ENCODE measurements around the gene CACNG7. TPM values are rescaled to one million over a fixed set of nuclear protein-coding genes. Genes with fewer than 3 reads are reported as not detected.
A peak's percentile ranks its signal among the peaks of the same experiment; 100 is the strongest.
"Not testable (repeated sequence)": the region's sequence is repeated elsewhere in the genome, so short reads cannot be mapped to it uniquely, and the experiment has no call there.

CACNG7 gene
- total and polyA plus RNA-seq, 2 donors (not counting 3 experiments of a cell fraction or from before 2014, with no cell fraction given), result 0.92 to 1.3 TPM

DNA sequence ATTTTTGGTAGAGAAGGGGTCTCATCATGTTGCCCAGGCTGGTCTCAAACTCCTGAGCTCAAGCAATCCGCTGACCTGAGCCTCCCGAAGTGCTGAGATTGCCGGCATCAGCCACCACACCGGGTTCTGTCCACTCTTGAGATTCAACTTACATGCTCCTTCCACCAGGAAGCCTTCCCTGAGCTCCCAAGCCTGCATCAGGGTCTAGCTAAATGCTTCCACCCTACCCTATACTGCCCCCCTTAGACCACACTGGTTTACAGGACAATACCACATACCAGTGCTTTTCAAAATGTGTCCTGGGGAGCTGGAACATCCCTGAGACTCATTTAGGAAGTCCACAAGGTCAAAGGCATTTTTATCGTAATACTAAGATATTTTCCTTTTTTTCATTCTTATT, 38.5 kb downstream of the CACNG7 start:
- BruUV-seq (replicated peaks), result no TSS peak
- no peak overlapping the region for H3K27ac ChIP-seq (ENCODE audit: insufficient read depth, low read depth, low read length)

DNA sequence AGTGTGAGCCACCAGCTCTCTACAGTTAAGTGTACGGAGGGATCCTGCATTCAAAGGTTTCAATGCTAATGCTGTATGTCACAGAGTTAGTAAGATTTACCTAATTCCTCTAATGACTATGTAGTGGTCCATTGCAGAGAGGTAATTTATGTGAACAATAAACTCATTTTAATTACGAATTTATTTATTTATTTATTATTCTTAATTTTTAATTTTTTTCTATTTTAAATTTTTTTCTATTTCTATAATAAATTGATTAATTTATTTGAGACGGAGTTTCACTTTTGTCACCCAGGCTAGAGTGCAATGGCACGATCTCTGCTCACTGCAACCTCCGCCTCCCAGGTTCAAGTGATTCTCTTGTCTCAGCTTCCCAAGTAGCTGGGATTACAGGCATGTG, 39.5 kb downstream of the CACNG7 start:
- H3K27ac ChIP-seq (ENCODE audit: insufficient read depth, low read depth, low read length); POLR2A ChIA-PET; BruUV-seq (replicated peaks); dilution Hi-C loops (cut with MboI; ENCODE audit: extremely low pct_ligation_motif_present, low sequenced_read_pairs); H3K9me1 ChIP-seq (replicated peaks; ENCODE audit: control insufficient read depth, extremely low read depth, insufficient read depth, low read length); H3K79me2 ChIP-seq (ENCODE audit: control insufficient read depth, insufficient read depth, low read length); H4K20me1 ChIP-seq (replicated peaks; ENCODE audit: control insufficient read depth, extremely low read depth, insufficient read depth, low read length); H2AFZ ChIP-seq (ENCODE audit: low read depth, low read length); H3K4me2 ChIP-seq (ENCODE audit: insufficient read depth, low read length); H3K9me3 ChIP-seq (replicated peaks; ENCODE audit: control insufficient read depth, insufficient read depth, low read length); FAIRE-seq; H3K4me1 ChIP-seq (ENCODE audit: control insufficient read depth, extremely low read depth, insufficient read depth, low read length); intact Hi-C loops (cut with micrococcal nuclease); DNase-seq (ENCODE audit: low read depth, low spot score); H3K9ac ChIP-seq (replicated peaks; ENCODE audit: extremely low read depth, insufficient read depth, low read length); H3K36me3 ChIP-seq (ENCODE audit: control insufficient read depth in 2 of 2, extremely low read depth in 1 of 2, insufficient read depth in 2 of 2, low read length in 2 of 2); H3K4me3 ChIP-seq (replicated peaks in 1 of 3; ENCODE audit: insufficient read depth in 1 of 3, low read depth in 1 of 3, low read length in 3 of 3): not testable (repeated sequence)
- CTCF ChIA-PET, result interaction anchor here (1.4 to 2.4 kb wide), 6 partner anchors 17 to 81 kb away, joined by 4 to 16 read pairs (median 8); no protein-coding TSS in a partner anchor
- H3K27me3 ChIP-seq (ENCODE audit: control insufficient read depth in 2 of 2, insufficient read depth in 2 of 2, low read length in 2 of 2), result peaks cover 5 to 16% of the 10 kb centered on the region in 2 experiments

More for the DNA sequence above, 38.5 kb downstream of the CACNG7 start:
- ChIA-PET CTCF (interaction anchor here (1.3 to 2.4 kb wide), 7 partner anchors 18 to 155 kb away, joined by 4 to 16 read pairs (median 7); no protein-coding TSS in a partner anchor), POLR2A (no interaction called here)
- dilution Hi-C loops (cut with MboI; ENCODE audit: extremely low pct_ligation_motif_present, low sequenced_read_pairs), result no loop called here
- FAIRE-seq (no peak), DNase-seq (ENCODE audit: low read depth, low spot score) (no peak)
- Histone ChIP-seq H3K9me3 (replicated peaks; ENCODE audit: control insufficient read depth, insufficient read depth, low read length) (no peaks in the 10 kb centered on the region), H3K4me1 (ENCODE audit: control insufficient read depth, extremely low read depth, insufficient read depth, low read length) (no peaks in the 10 kb centered on the region), H3K36me3 (ENCODE audit: control insufficient read depth in 2 of 2, extremely low read depth in 1 of 2, insufficient read depth in 2 of 2, low read length in 2 of 2) (no peaks in the 10 kb centered on the region), H3K4me2 (ENCODE audit: insufficient read depth, low read length) (no peak overlapping the region), H4K20me1 (replicated peaks; ENCODE audit: control insufficient read depth, extremely low read depth, insufficient read depth, low read length) (no peaks in the 10 kb centered on the region), H3K9me1 (replicated peaks; ENCODE audit: control insufficient read depth, extremely low read depth, insufficient read depth, low read length) (no peaks in the 10 kb centered on the region), H2AFZ (ENCODE audit: low read depth, low read length) (no peak overlapping the region), H3K9ac (replicated peaks; ENCODE audit: extremely low read depth, insufficient read depth, low read length) (no peak overlapping the region), H3K4me3 (replicated peaks in 1 of 3; ENCODE audit: insufficient read depth in 1 of 3, low read depth in 1 of 3, low read length in 3 of 3) (no peak overlapping the region), H3K79me2 (ENCODE audit: control insufficient read depth, insufficient read depth, low read length) (no peaks in the 10 kb centered on the region), H3K27me3 (ENCODE audit: control insufficient read depth in 2 of 2, insufficient read depth in 2 of 2, low read length in 2 of 2) (peaks cover 7 to 23% of the 10 kb centered on the region in 2 experiments)
- intact Hi-C loops (cut with micrococcal nuclease), result no loop called here
- no peak for TF ChIP-seq EZH2 (IDR thresholded peaks at IDR 0.05; ENCODE audit: borderline replicate concordance, low read depth, low read length, severe bottlenecking)
- peak in 1 of 2 donors; percentile 16 for TF ChIP-seq CTCF (IDR thresholded peaks at IDR 0.05; ENCODE audit: extremely low read depth in 1 of 2, insufficient read depth in 1 of 2, low read depth in 1 of 2, low read length in 2 of 2)
- TF ChIP-seq POLR2A (IDR thresholded peaks at IDR 0.05; ENCODE audit: low read depth, low read length), result no peak
- TF ChIP-seq, protein P1, sequence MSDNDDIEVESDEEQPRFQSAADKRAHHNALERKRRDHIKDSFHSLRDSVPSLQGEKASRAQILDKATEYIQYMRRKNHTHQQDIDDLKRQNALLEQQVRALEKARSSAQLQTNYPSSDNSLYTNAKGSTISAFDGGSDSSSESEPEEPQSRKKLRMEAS (IDR thresholded peaks at IDR 0.05; ENCODE audit: insufficient read depth, insufficient read length), result no peak
- TF ChIP-seq FOS (IDR thresholded peaks at IDR 0.05; ENCODE audit: borderline replicate concordance, insufficient read depth, low read length), result no peak
- TF ChIP-seq MYC (IDR thresholded peaks at IDR 0.05; ENCODE audit: low read depth, low read length), result no peak

Data from endothelial cell of umbilical vein (primary cell).